GM12878 (cell line): ENCODE results near the gene QSOX1. TPM values are rescaled to one million over a fixed set of nuclear protein-coding genes. Genes with fewer than 3 reads are reported as not detected.

Source experiments
- ATAC-seq: fragments of 200-7000 bp; cut with Tn5 transposase; 3 replicates; pipeline ENCODE4 v1.9.1; 2020; ENCODE audit warnings: mild to moderate bottlenecking, moderate library complexity
- BruUV-seq: library from RNA; stranded (reverse); fragments of 400-500 nt; replicated peaks from 2 replicates; lab custom pipeline; 2021; lab: Mats Ljungman, UMichigan
- CTCF ChIA-PET: fragments of 300-600 bp; sonication (Branson Sonifier 250); formaldehyde crosslinking; extraction: SDS; loops from one replicate; lab custom pipeline; 2021; ENCODE audit warnings: inconsistent platforms; lab: Yijun Ruan, JAX
- POLR2A ChIA-PET: fragments of 350-600 bp; formaldehyde crosslinking; extraction: SDS; loops from one replicate; lab custom pipeline; 2021; ENCODE audit warnings: inconsistent platforms; lab: Charles Lee
- RAD21 ChIA-PET: fragments of 300-600 bp; sonication (Branson Sonifier 250); formaldehyde crosslinking; loops from one replicate; lab custom pipeline; 2023; ENCODE audit warnings: antibody characterized with exemption; ENCODE audit not compliant: unreplicated experiment; lab: Charles Lee
- SMC1A ChIA-PET: fragments of 300-600 bp; sonication (Branson Sonifier 250); formaldehyde crosslinking; loops from one replicate; lab custom pipeline; 2023; ENCODE audit not compliant: unreplicated experiment, uncharacterized antibody; lab: Charles Lee
- DNase-seq: peaks from one replicate; pipeline ENCODE4 v3.0.0-alpha.2; 2011; ENCODE audit warnings: low read depth, low spot score
- FAIRE-seq: peaks from 3 replicates; lab custom pipeline; 2011; peaks lifted over from hg19 to GRCh38; lab: Jason Lieb, UNC
- H2AFZ ChIP-seq: 2 replicates; pipeline ENCODE4 v1.6.0; 2011; ENCODE audit warnings: low read depth, low read length, control low read depth; ENCODE audit not compliant: control insufficient read depth
- H3K27ac ChIP-seq: 2 replicates; pipeline ENCODE4 v1.5.1; 2011; ENCODE audit warnings: control low read depth; ENCODE audit not compliant: control insufficient read depth, insufficient read depth
- H3K27me3 ChIP-seq, 2 experiments: replicated peaks in 1 of 2; 2 replicates each; pipeline versions ENCODE4 v1.6.0 to v1.6.1; 2011; ENCODE audit warnings: low read length in 1 of 2; ENCODE audit not compliant: control insufficient read depth in 2 of 2, insufficient read depth in 2 of 2
- H3K36me3 ChIP-seq, 2 experiments: 2 replicates each; pipeline ENCODE4 v1.5.1; 2011; ENCODE audit warnings: low read length in 1 of 2; ENCODE audit not compliant: control insufficient read depth in 2 of 2, insufficient read depth in 2 of 2
- H3K4me1 ChIP-seq: 2 replicates; pipeline ENCODE4 v1.6.1; 2011; ENCODE audit warnings: mild to moderate bottlenecking, low read length, moderate library complexity, mixed read lengths; ENCODE audit not compliant: control insufficient read depth, insufficient read depth
- H3K4me2 ChIP-seq: 2 replicates; pipeline ENCODE4 v1.6.0; 2011; ENCODE audit warnings: control low read depth; ENCODE audit not compliant: control insufficient read depth, insufficient read depth
- H3K4me3 ChIP-seq: fragments of 200-600 bp; sonication (generic); 2 replicates; pipeline ENCODE4 v1.5.1; 2016
- H3K79me2 ChIP-seq: 2 replicates; pipeline ENCODE4 v1.6.0; 2011; ENCODE audit warnings: low read length; ENCODE audit not compliant: control insufficient read depth, insufficient read depth
- H3K9ac ChIP-seq: 2 replicates; pipeline ENCODE4 v1.8.0; 2011; ENCODE audit warnings: low read length, control low read depth, mixed read lengths; ENCODE audit not compliant: control insufficient read depth, insufficient read depth
- H3K9me3 ChIP-seq: replicated peaks from 3 replicates; pipeline ENCODE4 v1.5.1; 2011; ENCODE audit warnings: mild to moderate bottlenecking, low read length; ENCODE audit not compliant: control insufficient read depth, insufficient read depth
- H4K20me1 ChIP-seq: 2 replicates; pipeline ENCODE4 v1.6.0; 2011; ENCODE audit not compliant: control insufficient read depth, insufficient read depth
- ATF7 ChIP-seq: fragments of 450-650 bp; IDR thresholded peaks from 2 replicates; pipeline ENCODE4 v1.6.1; 2016; ENCODE audit warnings: low read depth, mild to moderate bottlenecking
- CREM ChIP-seq: IDR thresholded peaks from 2 replicates; pipeline ENCODE4 v1.6.1; 2014; ENCODE audit warnings: antibody characterized with exemption, low read depth
- HDAC6 ChIP-seq: fragments of 200-600 bp; sonication (generic); IDR thresholded peaks from one replicate; pipeline ENCODE4 v1.8.0; 2017; ENCODE audit warnings: antibody characterized with exemption; ENCODE audit not compliant: unreplicated experiment
- NFIC ChIP-seq: IDR thresholded peaks from 2 replicates; pipeline ENCODE4 v1.6.1; 2012; ENCODE audit warnings: low read depth, mild to moderate bottlenecking, inconsistent platforms, low read length, moderate library complexity
- NFXL1 ChIP-seq: fragments of 450-650 bp; IDR thresholded peaks from 2 replicates; pipeline ENCODE4 v1.6.1; 2017; ENCODE audit warnings: antibody characterized with exemption, mild to moderate bottlenecking, borderline replicate concordance
- PML ChIP-seq: IDR thresholded peaks from 2 replicates; pipeline ENCODE4 v1.6.1; 2012; ENCODE audit warnings: low read length, inconsistent platforms
- POU2F2 ChIP-seq: IDR thresholded peaks from 3 replicates; pipeline ENCODE4 v1.6.1; 2011; ENCODE audit warnings: low read depth, mild to moderate bottlenecking, low read length, borderline replicate concordance
- RFX5 ChIP-seq: IDR thresholded peaks from 2 replicates; pipeline ENCODE4 v1.6.1; 2011; ENCODE audit warnings: low read depth, low read length, improper control_type of control experiment
- WGBS: methylation state at CpG from one replicate; pipeline ENCODE4 v1.1.6; 2016; ENCODE audit warnings: low lambda C conversion rate; ENCODE audit not compliant: insufficient replicate concordance, insufficient coverage; ENCODE audit errors: missing lambda C conversion rate; 5-methylcytosine and 5-hydroxymethylcytosine counted together
- in situ Hi-C: fragments of 300-500 bp; cut with MboI; formaldehyde crosslinking; loops from 9 replicates; pipeline ENCODE4 v1.14.3; 2018; ENCODE audit warnings: mixed read lengths
- intact Hi-C: fragments of 100-400 bp; cut with micrococcal nuclease; formaldehyde crosslinking; loops from one replicate; pipeline ENCODE4 v1.14.2; 2022; ENCODE audit not compliant: unreplicated experiment
- polyA plus RNA-seq, 11 experiments: library from polyadenylated mRNA; depleted of rRNA in 4 of 11; unstranded in 6 of 11; stranded (reverse) in 5 of 11; fragments of >200 nt; fragmentation: Nextera tagmentation in 4 of 11; fragmentation: Illumina TruSeq in 1 of 11; extraction: Ambion mirVana in 4 of 11; extraction: Trizol in 1 of 11; gene quantifications; 1 replicate in 1 of 11; 2 replicates in 10 of 11; pipeline versions ENCODE4 v1.2.1 to v1.2.3, GENCODE V29; 2011 to 2016; ENCODE audit warnings: inconsistent platforms in 2 of 11, missing spikeins in 2 of 11, low read depth in 1 of 11
- total RNA-seq, 4 experiments: library from RNA; depleted of rRNA in 3 of 4; stranded (reverse); fragments of >200 nt in 3 of 4; fragmentation: Illumina TruSeq in 1 of 4; extraction: Trizol in 1 of 4; gene quantifications; 2 replicates each; pipeline versions ENCODE4 v1.2.1 to v1.2.3, GENCODE V29; 2013 to 2021

The QSOX1 gene
- total and polyA plus RNA-seq, 10 of the 15 experiments (the other 5 are each of a cell fraction or from before 2014, with no cell fraction given) = 1.8 to 31.3 (median 11.2) TPM

- BruUV-seq = no TSS peak
- no peak overlapping the region for H3K27ac ChIP-seq
- H3K4me1 ChIP-seq = peaks cover 6% of the 10 kb centered on the region
- H3K4me2 ChIP-seq = no peak overlapping the region
- H3K9ac ChIP-seq = no peak overlapping the region
- ATAC-seq (no peak), DNase-seq (no peak), FAIRE-seq (no peak)
- H3K9me3 ChIP-seq = no peaks in the 10 kb centered on the region; the same call in 2 of the 3 replicates
- ChIA-PET SMC1A (no interaction called here), RAD21 (no interaction called here), POLR2A (no interaction called here), CTCF (interaction anchor here (0.5 kb wide), 1 partner anchor 279 kb away, joined by 3 read pairs; no protein-coding TSS in a partner anchor)
- H4K20me1 ChIP-seq = no peaks in the 10 kb centered on the region
- intact Hi-C loops = no loop called here
- no peak overlapping the region for H2AFZ ChIP-seq
- H3K36me3 ChIP-seq = no peaks in the 10 kb centered on the region
- peaks cover 38 to 51% of the 10 kb centered on the region in 2 experiments for H3K27me3 ChIP-seq
- in situ Hi-C loops = no loop called here
- no peak for TF ChIP-seq CREM
- no peak for TF ChIP-seq POU2F2
- WGBS = 16% methylated on average over 10 of the region's 11 CpGs
- no peak overlapping the region for H3K4me3 ChIP-seq
- H3K79me2 ChIP-seq = no peaks in the 10 kb centered on the region
These were observed 77.9 kb downstream of the QSOX1 start for GRCh38 chr1:180232521-180233043.

DNA sequence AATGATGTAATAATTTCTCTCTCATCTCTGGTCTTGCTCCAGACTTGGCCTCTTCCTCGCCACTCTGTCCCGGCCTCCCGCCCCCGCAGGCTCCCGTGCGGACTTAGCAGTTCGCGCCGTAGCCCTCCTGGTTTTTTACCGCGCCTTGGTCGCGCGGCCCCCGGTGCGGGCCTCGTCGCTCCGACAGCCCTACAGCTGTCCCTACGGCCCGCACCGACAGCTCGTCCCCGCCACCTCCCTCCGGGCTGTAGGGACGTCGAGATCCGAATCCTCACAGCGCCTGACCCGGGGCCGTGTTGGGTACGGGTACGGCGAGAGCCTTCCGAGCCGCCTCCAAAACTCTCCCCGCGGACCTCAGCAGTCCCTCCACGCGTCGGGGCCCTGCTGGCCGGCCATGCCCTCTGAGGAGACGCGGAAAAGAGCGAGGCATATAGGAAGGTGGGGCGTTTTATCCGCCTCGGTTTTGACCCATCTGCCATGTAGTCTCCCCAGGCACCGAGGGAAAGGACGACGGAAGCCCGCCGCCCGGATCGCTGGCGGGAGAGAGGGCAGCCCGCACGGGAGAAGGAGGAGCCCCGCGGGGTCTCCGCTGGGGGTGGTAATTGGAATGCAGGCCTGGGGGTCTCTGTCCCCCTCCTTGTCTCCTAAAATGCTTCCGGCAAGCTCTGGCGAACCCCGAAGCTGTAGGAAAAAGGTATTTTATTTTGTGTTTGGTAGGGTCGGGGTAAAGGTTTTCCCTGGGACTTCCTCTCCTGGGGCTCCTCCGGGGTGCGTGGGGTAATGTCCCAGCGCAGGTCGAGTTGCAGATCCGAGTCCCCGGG lies 78.7 kb downstream of the QSOX1 start:
- ChIA-PET SMC1A (no interaction called here), POLR2A (no interaction called here)
- in situ Hi-C loops = no loop called here
- BruUV-seq = no TSS peak
- Histone ChIP-seq H3K36me3 (no peaks in the 10 kb centered on the region), H3K4me2 (no peak overlapping the region), H4K20me1 (no peaks in the 10 kb centered on the region)
- TF ChIP-seq PML = no peak
- TF ChIP-seq ATF7 = no peak
- TF ChIP-seq RFX5 = no peak
- no peak for TF ChIP-seq HDAC6
- no peak for TF ChIP-seq NFXL1
- no peak for TF ChIP-seq NFIC
- TF ChIP-seq, all 136 proteins: peak for 0
- H3K27me3 ChIP-seq = peaks cover 38 to 55% of the 10 kb centered on the region in 2 experiments
- RAD21 ChIA-PET = no interaction called here
- no peak overlapping the region for H3K27ac ChIP-seq
- H3K9ac ChIP-seq = no peak overlapping the region
- H3K4me3 ChIP-seq = no peak overlapping the region
- WGBS = 32% methylated on average over 68 of the region's 71 CpGs
- no peak overlapping the region for H2AFZ ChIP-seq
- CTCF ChIA-PET = interaction anchor here (0.5 to 0.8 kb wide), 3 partner anchors 245 to 1113 kb away, joined by 3 read pairs; no protein-coding TSS in a partner anchor
- H3K79me2 ChIP-seq = no peaks in the 10 kb centered on the region
- H3K4me1 ChIP-seq = peaks cover 6% of the 10 kb centered on the region
- no peaks in the 10 kb centered on the region; the same call in 2 of the 3 replicates for H3K9me3 ChIP-seq
- FAIRE-seq (no peak), ATAC-seq (no peak), DNase-seq (no peak)
- intact Hi-C loops = no loop called here
